DND-41 (cell line): ENCODE results near the gene ZNF8.
"Not testable (repeated sequence)": the region's sequence is repeated elsewhere in the genome, so short reads cannot be mapped to it uniquely, and the experiment has no call there.

Experiments used
- ATAC-seq: fragments of 200-7000 bp; cut with Tn5 transposase; 3 replicates; pipeline ENCODE4 v1.9.1; 2021; ENCODE audit warnings: low read depth; ENCODE audit not compliant: insufficient read depth
- DNase-seq: peaks from one replicate; pipeline ENCODE4 v3.0.0-alpha.2; 2020
- H2AFZ ChIP-seq: 2 replicates; pipeline ENCODE4 v1.6.0; 2012; ENCODE audit warnings: low read depth, low read length
- H3K27ac ChIP-seq: 2 replicates; pipeline ENCODE4 v1.5.1; 2012; ENCODE audit warnings: low read length, inconsistent platforms
- H3K27me3 ChIP-seq: fragments of 200-600 bp; sonication (generic); 2 replicates; pipeline ENCODE4 v1.6.0; 2012; ENCODE audit warnings: low read length, mild to moderate bottlenecking, inconsistent platforms; ENCODE audit not compliant: insufficient read depth, poor library complexity
- H3K36me3 ChIP-seq: 2 replicates; pipeline ENCODE4 v1.5.1; 2012; ENCODE audit warnings: low read length, inconsistent platforms; ENCODE audit not compliant: insufficient read depth
- H3K4me1 ChIP-seq: 2 replicates; pipeline ENCODE4 v1.5.1; 2012; ENCODE audit warnings: mild to moderate bottlenecking, low read length; ENCODE audit not compliant: insufficient read depth
- H3K4me2 ChIP-seq: 2 replicates; pipeline ENCODE4 v1.6.0; 2012; ENCODE audit warnings: mild to moderate bottlenecking, moderate library complexity, low read length, inconsistent platforms; ENCODE audit not compliant: insufficient read depth
- H3K4me3 ChIP-seq, 2 experiments: fragments of 200-600 bp in 1 of 2; shearing (Covaris generic) in 1 of 2; 2 replicates each; pipeline ENCODE4 v1.5.1; 2012 to 2016; ENCODE audit warnings: inconsistent platforms in 2 of 2, low read length in 2 of 2, mild to moderate bottlenecking in 2 of 2, low read depth in 1 of 2, moderate library complexity in 1 of 2
- H3K79me2 ChIP-seq: 2 replicates; pipeline ENCODE4 v1.6.0; 2012; ENCODE audit warnings: low read length, inconsistent platforms; ENCODE audit not compliant: insufficient read depth
- H3K9ac ChIP-seq: 2 replicates; pipeline ENCODE4 v1.6.0; 2012; ENCODE audit warnings: low read depth, mild to moderate bottlenecking, inconsistent platforms, low read length, moderate library complexity
- H3K9me3 ChIP-seq: 2 replicates; pipeline ENCODE4 v1.5.1; 2012; ENCODE audit warnings: low read length, moderate library complexity, mild to moderate bottlenecking, inconsistent platforms; ENCODE audit not compliant: insufficient read depth, severe bottlenecking
- H4K20me1 ChIP-seq: 2 replicates; pipeline ENCODE4 v1.6.0; 2012; ENCODE audit warnings: low read length; ENCODE audit not compliant: insufficient read depth
- CTCF ChIP-seq: IDR thresholded peaks from 2 replicates; pipeline ENCODE4 v1.5.1; 2012; ENCODE audit warnings: borderline replicate concordance, low read length, moderate library complexity, mild to moderate bottlenecking; ENCODE audit not compliant: poor library complexity, severe bottlenecking; ENCODE audit errors: extremely low read depth
- EZH2 ChIP-seq: IDR thresholded peaks from 3 replicates; pipeline ENCODE4 v1.6.1; 2012; ENCODE audit warnings: borderline replicate concordance, low read depth, mild to moderate bottlenecking, moderate library complexity, low read length, inconsistent platforms; ENCODE audit not compliant: severe bottlenecking

Gene ZNF8

GRCh38 chr19:58310685-58311084, 31.9 kb downstream of the ZNF8 start:
- H3K27ac ChIP-seq, H3K4me2 ChIP-seq, H2AFZ ChIP-seq, H3K9me3 ChIP-seq, H3K4me3 ChIP-seq, H3K9ac ChIP-seq, H3K27me3 ChIP-seq, ATAC-seq: not testable (repeated sequence)
- Histone ChIP-seq H4K20me1 (peaks cover 41% of the 10 kb centered on the region), H3K36me3 (peaks cover 92% of the 10 kb centered on the region), H3K4me1 (peaks cover 20% of the 10 kb centered on the region), H3K79me2 (peaks cover 53% of the 10 kb centered on the region)
- TF ChIP-seq CTCF: peak; percentile 39
- peak; percentile 35 for DNase-seq

- no peaks in the 10 kb centered on the region for H3K9me3 ChIP-seq
- no peak for TF ChIP-seq EZH2
- TF ChIP-seq CTCF: no peak
- ATAC-seq (no peak), DNase-seq (no peak)
- no peak overlapping the region for H3K27ac ChIP-seq
- peaks cover 13% of the 10 kb centered on the region for H3K4me1 ChIP-seq
- H2AFZ ChIP-seq: no peak overlapping the region
- no peak overlapping the region for H3K4me2 ChIP-seq
- no peak overlapping the region for H3K9ac ChIP-seq
- peaks cover 91% of the 10 kb centered on the region for H3K36me3 ChIP-seq
- H4K20me1 ChIP-seq: peaks cover 41% of the 10 kb centered on the region
- H3K79me2 ChIP-seq: peaks cover 46% of the 10 kb centered on the region
- no peak overlapping the region for H3K4me3 ChIP-seq
- H3K27me3 ChIP-seq: no peaks in the 10 kb centered on the region
Measured at GRCh38 chr19:58311345-58311865, 32.6 kb downstream of the ZNF8 start.

- peaks cover 63% of the 10 kb centered on the region for H4K20me1 ChIP-seq
- no peak overlapping the region for H3K9ac ChIP-seq
- peaks cover 52% of the 10 kb centered on the region for H3K36me3 ChIP-seq
- H3K4me3 ChIP-seq: no peak overlapping the region
- no peak overlapping the region for H3K27ac ChIP-seq
- no peaks in the 10 kb centered on the region for H3K4me1 ChIP-seq
- DNase-seq (no peak), ATAC-seq (no peak)
- no peak overlapping the region for H3K4me2 ChIP-seq
- TF ChIP-seq CTCF (no peak), EZH2 (no peak)
- no peaks in the 10 kb centered on the region for H3K9me3 ChIP-seq
- peaks cover 7% of the 10 kb centered on the region for H3K79me2 ChIP-seq
- no peak overlapping the region for H2AFZ ChIP-seq
- H3K27me3 ChIP-seq: no peaks in the 10 kb centered on the region
Measured at GRCh38 chr19:58315580-58315979, 36.8 kb downstream of the ZNF8 start.
